HG03280 (cell line): ENCODE results near the gene MEX3D.
"Not testable (repeated sequence)": the region's sequence is repeated elsewhere in the genome, so short reads cannot be mapped to it uniquely, and the experiment has no call there.

Source experiments
- ATAC-seq: cut with Tn5 transposase; IDR thresholded peaks from one replicate; pipeline ENCODE4 v1.9.1; 2021; ENCODE audit warnings: mild to moderate bottlenecking, moderate library complexity; ENCODE audit not compliant: unreplicated experiment

MEX3D gene

GRCh38 chr19:1540365-1540925 is 27.7 kb downstream of the MEX3D start:
- ATAC-seq = no peak

- ATAC-seq = not testable (repeated sequence)
Measured at GRCh38 chr19:1539749-1540148, 28.4 kb downstream of the MEX3D start.

GRCh38 chr19:1538978-1539377 is 29.1 kb downstream of the MEX3D start:
- ATAC-seq = no peak

- ATAC-seq = not testable (repeated sequence)
Measured at GRCh38 chr19:1535699-1536098, 32.4 kb downstream of the MEX3D start.

GRCh38 chr19:1534972-1535371 is 33.2 kb downstream of the MEX3D start:
- no peak for ATAC-seq

- ATAC-seq = no peak
Measured at GRCh38 chr19:1533510-1534150, 34.5 kb downstream of the MEX3D start.

- no peak for ATAC-seq
Measured at GRCh38 chr19:1532003-1532402, 36.1 kb downstream of the MEX3D start.

- ATAC-seq = no peak
Measured at GRCh38 chr19:1531587-1531986, 36.5 kb downstream of the MEX3D start.

GRCh38 chr19:1530856-1531255 is 37.3 kb downstream of the MEX3D start:
- ATAC-seq = not testable (repeated sequence)

- no peak for ATAC-seq
Measured at GRCh38 chr19:1529430-1529816, 38.7 kb downstream of the MEX3D start.

GRCh38 chr19:1528596-1529429 is 39.3 kb downstream of the MEX3D start:
- no peak for ATAC-seq

GRCh38 chr19:1527650-1528309 is 40.3 kb downstream of the MEX3D start:
- no peak for ATAC-seq

GRCh38 chr19:1526979-1527649 is 41.0 kb downstream of the MEX3D start:
- no peak for ATAC-seq

GRCh38 chr19:1526066-1526778 is 41.9 kb downstream of the MEX3D start:
- ATAC-seq = no peak

GRCh38 chr19:1525343-1525742 is 42.8 kb downstream of the MEX3D start:
- ATAC-seq = no peak

- no peak for ATAC-seq
Measured at GRCh38 chr19:1524972-1525325, 43.2 kb downstream of the MEX3D start.

GRCh38 chr19:1524287-1524971 is 43.7 kb downstream of the MEX3D start:
- ATAC-seq = no peak

- no peak for ATAC-seq
Measured at GRCh38 chr19:1523412-1524286, 44.5 kb downstream of the MEX3D start, which contains the start of gene PLK5. PLK5 (plus strand) TSS chr19:1524077; CDS start chr19:1526997, 2,920 bp downstream.

GRCh38 chr19:1522838-1523237 is 45.3 kb downstream of the MEX3D start:
- no peak for ATAC-seq
